GM12878 (cell line): ENCODE results near the gene NACAD. TPM values are rescaled to one million over a fixed set of nuclear protein-coding genes. Genes with fewer than 3 reads are reported as not detected.

Experiments
- ATAC-seq: fragments of 200-7000 bp; cut with Tn5 transposase; 3 replicates; pipeline ENCODE4 v1.9.1; 2020; ENCODE audit warnings: mild to moderate bottlenecking, moderate library complexity
- BruUV-seq: library from RNA; stranded (reverse); fragments of 400-500 nt; replicated peaks from 2 replicates; lab custom pipeline; 2021; lab: Mats Ljungman, UMichigan
- CTCF ChIA-PET: fragments of 300-600 bp; sonication (Branson Sonifier 250); formaldehyde crosslinking; extraction: SDS; loops from one replicate; lab custom pipeline; 2021; ENCODE audit warnings: inconsistent platforms; lab: Yijun Ruan, JAX
- POLR2A ChIA-PET: fragments of 350-600 bp; formaldehyde crosslinking; extraction: SDS; loops from one replicate; lab custom pipeline; 2021; ENCODE audit warnings: inconsistent platforms; lab: Charles Lee
- RAD21 ChIA-PET: fragments of 300-600 bp; sonication (Branson Sonifier 250); formaldehyde crosslinking; loops from one replicate; lab custom pipeline; 2023; ENCODE audit warnings: antibody characterized with exemption; ENCODE audit not compliant: unreplicated experiment; lab: Charles Lee
- SMC1A ChIA-PET: fragments of 300-600 bp; sonication (Branson Sonifier 250); formaldehyde crosslinking; loops from one replicate; lab custom pipeline; 2023; ENCODE audit not compliant: unreplicated experiment, uncharacterized antibody; lab: Charles Lee
- DNase-seq: peaks from one replicate; pipeline ENCODE4 v3.0.0-alpha.2; 2011; ENCODE audit warnings: low read depth, low spot score
- FAIRE-seq: peaks from 3 replicates; lab custom pipeline; 2011; peaks lifted over from hg19 to GRCh38; lab: Jason Lieb, UNC
- H2AFZ ChIP-seq: 2 replicates; pipeline ENCODE4 v1.6.0; 2011; ENCODE audit warnings: low read depth, low read length, control low read depth; ENCODE audit not compliant: control insufficient read depth
- H3K27ac ChIP-seq: 2 replicates; pipeline ENCODE4 v1.5.1; 2011; ENCODE audit warnings: control low read depth; ENCODE audit not compliant: control insufficient read depth, insufficient read depth
- H3K27me3 ChIP-seq, 2 experiments: replicated peaks in 1 of 2; 2 replicates each; pipeline versions ENCODE4 v1.6.0 to v1.6.1; 2011; ENCODE audit warnings: low read length in 1 of 2; ENCODE audit not compliant: control insufficient read depth in 2 of 2, insufficient read depth in 2 of 2
- H3K36me3 ChIP-seq, 2 experiments: 2 replicates each; pipeline ENCODE4 v1.5.1; 2011; ENCODE audit warnings: low read length in 1 of 2; ENCODE audit not compliant: control insufficient read depth in 2 of 2, insufficient read depth in 2 of 2
- H3K4me1 ChIP-seq: 2 replicates; pipeline ENCODE4 v1.6.1; 2011; ENCODE audit warnings: mild to moderate bottlenecking, low read length, moderate library complexity, mixed read lengths; ENCODE audit not compliant: control insufficient read depth, insufficient read depth
- H3K4me2 ChIP-seq: 2 replicates; pipeline ENCODE4 v1.6.0; 2011; ENCODE audit warnings: control low read depth; ENCODE audit not compliant: control insufficient read depth, insufficient read depth
- H3K4me3 ChIP-seq: fragments of 200-600 bp; sonication (generic); 2 replicates; pipeline ENCODE4 v1.5.1; 2016
- H3K79me2 ChIP-seq: 2 replicates; pipeline ENCODE4 v1.6.0; 2011; ENCODE audit warnings: low read length; ENCODE audit not compliant: control insufficient read depth, insufficient read depth
- H3K9ac ChIP-seq: 2 replicates; pipeline ENCODE4 v1.8.0; 2011; ENCODE audit warnings: low read length, control low read depth, mixed read lengths; ENCODE audit not compliant: control insufficient read depth, insufficient read depth
- H3K9me3 ChIP-seq: replicated peaks from 3 replicates; pipeline ENCODE4 v1.5.1; 2011; ENCODE audit warnings: mild to moderate bottlenecking, low read length; ENCODE audit not compliant: control insufficient read depth, insufficient read depth
- H4K20me1 ChIP-seq: 2 replicates; pipeline ENCODE4 v1.6.0; 2011; ENCODE audit not compliant: control insufficient read depth, insufficient read depth
- BMI1 ChIP-seq: fragments of 450-650 bp; IDR thresholded peaks from 2 replicates; pipeline ENCODE4 v1.6.1; 2016; ENCODE audit warnings: mild to moderate bottlenecking, moderate library complexity, borderline replicate concordance
- ESRRA ChIP-seq: IDR thresholded peaks from 2 replicates; pipeline ENCODE4 v1.6.1; 2012; ENCODE audit warnings: mild to moderate bottlenecking, low read length, improper control_type of control experiment
- FOXM1 ChIP-seq: IDR thresholded peaks from 2 replicates; pipeline ENCODE4 v1.6.1; 2012; ENCODE audit warnings: low read depth, mild to moderate bottlenecking, inconsistent platforms, low read length, moderate library complexity
- IKZF1 ChIP-seq: fragments of 450-650 bp; conservative IDR thresholded peaks from 2 replicates; pipeline ENCODE4 v1.6.1; 2017; ENCODE audit warnings: antibody characterized with exemption, mild to moderate bottlenecking
- SKIL ChIP-seq: fragments of 450-650 bp; IDR thresholded peaks from 2 replicates; pipeline ENCODE4 v1.6.1; 2017; ENCODE audit warnings: mild to moderate bottlenecking, low read depth, inconsistent platforms; ENCODE audit not compliant: poor library complexity, severe bottlenecking
- SP1 ChIP-seq: IDR thresholded peaks from one replicate; pipeline ENCODE4 v1.6.1; 2011; ENCODE audit warnings: low read depth, low read length
- ZNF217 ChIP-seq: fragments of 450-650 bp; IDR thresholded peaks from 2 replicates; pipeline ENCODE4 v1.6.1; 2017; ENCODE audit warnings: antibody characterized with exemption, mild to moderate bottlenecking
- WGBS: methylation state at CpG from one replicate; pipeline ENCODE4 v1.1.6; 2016; ENCODE audit warnings: low lambda C conversion rate; ENCODE audit not compliant: insufficient replicate concordance, insufficient coverage; ENCODE audit errors: missing lambda C conversion rate; 5-methylcytosine and 5-hydroxymethylcytosine counted together
- in situ Hi-C: fragments of 300-500 bp; cut with MboI; formaldehyde crosslinking; loops from 9 replicates; pipeline ENCODE4 v1.14.3; 2018; ENCODE audit warnings: mixed read lengths
- intact Hi-C: fragments of 100-400 bp; cut with micrococcal nuclease; formaldehyde crosslinking; loops from one replicate; pipeline ENCODE4 v1.14.2; 2022; ENCODE audit not compliant: unreplicated experiment
- polyA plus RNA-seq, 11 experiments: library from polyadenylated mRNA; depleted of rRNA in 4 of 11; unstranded in 6 of 11; stranded (reverse) in 5 of 11; fragments of >200 nt; fragmentation: Nextera tagmentation in 4 of 11; fragmentation: Illumina TruSeq in 1 of 11; extraction: Ambion mirVana in 4 of 11; extraction: Trizol in 1 of 11; gene quantifications; 1 replicate in 1 of 11; 2 replicates in 10 of 11; pipeline versions ENCODE4 v1.2.1 to v1.2.3, GENCODE V29; 2011 to 2016; ENCODE audit warnings: inconsistent platforms in 2 of 11, missing spikeins in 2 of 11, low read depth in 1 of 11
- total RNA-seq, 4 experiments: library from RNA; depleted of rRNA in 3 of 4; stranded (reverse); fragments of >200 nt in 3 of 4; fragmentation: Illumina TruSeq in 1 of 4; extraction: Trizol in 1 of 4; gene quantifications; 2 replicates each; pipeline versions ENCODE4 v1.2.1 to v1.2.3, GENCODE V29; 2013 to 2021
- TF ChIP-seq, protein P1 (sequence below): fragments of 450-650 bp; IDR thresholded peaks from 2 replicates; pipeline ENCODE4 v1.6.1; 2016; ENCODE audit warnings: mild to moderate bottlenecking

Gene NACAD
- total and polyA plus RNA-seq, 10 of the 15 experiments (the other 5 are each of a cell fraction or from before 2014, with no cell fraction given), result not detected

- WGBS, result 70% methylated on average over 6 of the region's 6 CpGs
- no peak for FAIRE-seq
- CTCF ChIA-PET, result interaction anchor here (1.2 to 1.6 kb wide), 2 partner anchors 9 to 539 kb away, joined by 3 to 5 read pairs; no protein-coding TSS in a partner anchor
Measured at GRCh38 chr7:45126920-45127319, 38.2 kb upstream of the NACAD start.

More at GRCh38 chr7:45126920-45127319, 38.2 kb upstream of the NACAD start:
- no peak overlapping the region for H3K4me2 ChIP-seq
- no peak overlapping the region for H3K4me3 ChIP-seq
- intact Hi-C loops (no loop called here), in situ Hi-C loops (no loop called here)
- H3K79me2 ChIP-seq, result no peaks in the 10 kb centered on the region
- TF ChIP-seq ESRRA, result no peak
- TF ChIP-seq FOXM1, result no peak
- no peak for TF ChIP-seq SP1
- TF ChIP-seq BMI1, result no peak
- no peak for TF ChIP-seq IKZF1
- TF ChIP-seq SKIL, result no peak
- no peak for TF ChIP-seq ZNF217
- TF ChIP-seq, protein P1, sequence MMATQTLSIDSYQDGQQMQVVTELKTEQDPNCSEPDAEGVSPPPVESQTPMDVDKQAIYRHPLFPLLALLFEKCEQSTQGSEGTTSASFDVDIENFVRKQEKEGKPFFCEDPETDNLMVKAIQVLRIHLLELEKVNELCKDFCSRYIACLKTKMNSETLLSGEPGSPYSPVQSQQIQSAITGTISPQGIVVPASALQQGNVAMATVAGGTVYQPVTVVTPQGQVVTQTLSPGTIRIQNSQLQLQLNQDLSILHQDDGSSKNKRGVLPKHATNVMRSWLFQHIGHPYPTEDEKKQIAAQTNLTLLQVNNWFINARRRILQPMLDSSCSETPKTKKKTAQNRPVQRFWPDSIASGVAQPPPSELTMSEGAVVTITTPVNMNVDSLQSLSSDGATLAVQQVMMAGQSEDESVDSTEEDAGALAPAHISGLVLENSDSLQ, result no peak
- no peaks in the 10 kb centered on the region for H4K20me1 ChIP-seq
- ChIA-PET SMC1A (interaction anchor here (1.1 kb wide), 1 partner anchor 154 kb away, joined by 3 read pairs; no protein-coding TSS in a partner anchor), POLR2A (no interaction called here), RAD21 (interaction anchor here (0.9 to 1.8 kb wide), 3 partner anchors 9 to 270 kb away, joined by 3 to 7 read pairs (median 5); no protein-coding TSS in a partner anchor)
- no peak overlapping the region for H2AFZ ChIP-seq
- peaks cover 5% of the 10 kb centered on the region for H3K4me1 ChIP-seq
- ATAC-seq (no peak), DNase-seq (no peak)
- H3K27me3 ChIP-seq, result no peaks in the 10 kb centered on the region
- H3K9ac ChIP-seq, result no peak overlapping the region
- no TSS peak for BruUV-seq
- no peaks in the 10 kb centered on the region for H3K9me3 ChIP-seq
- H3K36me3 ChIP-seq, result no peaks in the 10 kb centered on the region
- no peak overlapping the region for H3K27ac ChIP-seq
